Tibial nerve (tissue), 4 donors: ENCODE data around the gene ZFP1. TPM values are rescaled to one million over a fixed set of nuclear protein-coding genes. Genes with fewer than 3 reads are reported as not detected.

Source experiments
- DNase-seq, 2 donors: peaks; one replicate each; pipeline ENCODE4 v3.0.0-alpha.2; 2019; ENCODE audit warnings: low spot score in 2 of 2
- H3K27ac ChIP-seq, 4 donors: fragments of 200-600 bp; sonication (generic) in 3 of 4; one replicate each; pipeline ENCODE4 v1.5.1; 2017 to 2019; ENCODE audit warnings: mild to moderate bottlenecking in 1 of 4
- H3K27me3 ChIP-seq, 2 donors: fragments of 200-600 bp; sonication (generic) in 1 of 2; one replicate each; pipeline versions ENCODE4 v1.5.1 to v1.6.0; 2017 to 2019
- H3K36me3 ChIP-seq, 3 donors: fragments of 200-600 bp; sonication (generic); one replicate each; pipeline ENCODE4 v1.5.1; 2018 to 2019
- H3K4me1 ChIP-seq, 4 donors: fragments of 200-600 bp; sonication (generic) in 3 of 4; one replicate each; pipeline ENCODE4 v1.5.1; 2017 to 2019
- H3K4me3 ChIP-seq, 4 donors: fragments of 200-600 bp; sonication (generic) in 3 of 4; one replicate each; pipeline ENCODE4 v1.5.1; 2017 to 2019; ENCODE audit warnings: mild to moderate bottlenecking in 1 of 4, moderate library complexity in 1 of 4
- H3K9me3 ChIP-seq, 4 donors: fragments of 200-600 bp; sonication (generic) in 3 of 4; one replicate each; pipeline ENCODE4 v1.5.1; 2017 to 2019
- CTCF ChIP-seq, 5 experiments: fragments of 200-600 bp in 3 of 5; fragments of 450-650 bp in 2 of 5; sonication (generic) in 3 of 5; IDR thresholded peaks; one replicate each; pipeline ENCODE4 v1.5.1; 2016 to 2019; ENCODE audit warnings: antibody characterized with exemption in 5 of 5, mild to moderate bottlenecking in 3 of 5, moderate library complexity in 2 of 5
- EP300 ChIP-seq, 2 donors: sonication (generic); formaldehyde crosslinking; IDR thresholded peaks; one replicate each; pipeline ENCODE4 v1.6.1; 2017; ENCODE audit warnings: antibody characterized with exemption in 2 of 2, mild to moderate bottlenecking in 1 of 2
- POLR2A ChIP-seq, 2 donors: fragments of 450-650 bp; IDR thresholded peaks; one replicate each; pipeline ENCODE4 v1.6.1; 2017; ENCODE audit warnings: antibody characterized with exemption in 2 of 2, mild to moderate bottlenecking in 2 of 2, moderate library complexity in 2 of 2
- WGBS, 2 donors: methylation state at CpG; one replicate each; pipeline ENCODE4 v1.1.5; 2018; 5-methylcytosine and 5-hydroxymethylcytosine counted together
- total RNA-seq, 4 donors: library from RNA; depleted of rRNA; stranded (reverse); fragments of >200 nt; gene quantifications; one replicate each; pipeline ENCODE4 v1.1.0, GENCODE V29; 2016

The ZFP1 gene
- total RNA-seq, 4 donors from 2014 or later, result 6.3 to 12.6 (median 9.5) TPM

- no peaks in the 10 kb centered on the region for H3K36me3 ChIP-seq
- H3K4me1 ChIP-seq, result peaks cover 0 to 8% (median 0%) of the 10 kb centered on the region in 4 donors
- H3K27ac ChIP-seq, result no peak overlapping the region
- 80 to 84% methylated on average over 7 of the region's 7 CpGs for WGBS, 2 donors
- no peaks in the 10 kb centered on the region for H3K9me3 ChIP-seq
- TF ChIP-seq CTCF (IDR thresholded peaks at IDR 0.05) (no peak), EP300 (IDR thresholded peaks at IDR 0.05) (no peak), POLR2A (IDR thresholded peaks at IDR 0.05) (no peak)
- no peaks in the 10 kb centered on the region for H3K27me3 ChIP-seq
- DNase-seq, result no peak
- no peak overlapping the region for H3K4me3 ChIP-seq
Observed at GRCh38 chr16:75216576-75216975, 68.3 kb downstream of the ZFP1 start.

GRCh38 chr16:75217389-75217851, 69.1 kb downstream of the ZFP1 start:
- Histone ChIP-seq H3K27ac (no peak overlapping the region), H3K27me3 (no peaks in the 10 kb centered on the region)
- 87 to 93% methylated on average over 11 of the region's 11 CpGs for whole genome bisulfite sequencing, 2 donors

DNA sequence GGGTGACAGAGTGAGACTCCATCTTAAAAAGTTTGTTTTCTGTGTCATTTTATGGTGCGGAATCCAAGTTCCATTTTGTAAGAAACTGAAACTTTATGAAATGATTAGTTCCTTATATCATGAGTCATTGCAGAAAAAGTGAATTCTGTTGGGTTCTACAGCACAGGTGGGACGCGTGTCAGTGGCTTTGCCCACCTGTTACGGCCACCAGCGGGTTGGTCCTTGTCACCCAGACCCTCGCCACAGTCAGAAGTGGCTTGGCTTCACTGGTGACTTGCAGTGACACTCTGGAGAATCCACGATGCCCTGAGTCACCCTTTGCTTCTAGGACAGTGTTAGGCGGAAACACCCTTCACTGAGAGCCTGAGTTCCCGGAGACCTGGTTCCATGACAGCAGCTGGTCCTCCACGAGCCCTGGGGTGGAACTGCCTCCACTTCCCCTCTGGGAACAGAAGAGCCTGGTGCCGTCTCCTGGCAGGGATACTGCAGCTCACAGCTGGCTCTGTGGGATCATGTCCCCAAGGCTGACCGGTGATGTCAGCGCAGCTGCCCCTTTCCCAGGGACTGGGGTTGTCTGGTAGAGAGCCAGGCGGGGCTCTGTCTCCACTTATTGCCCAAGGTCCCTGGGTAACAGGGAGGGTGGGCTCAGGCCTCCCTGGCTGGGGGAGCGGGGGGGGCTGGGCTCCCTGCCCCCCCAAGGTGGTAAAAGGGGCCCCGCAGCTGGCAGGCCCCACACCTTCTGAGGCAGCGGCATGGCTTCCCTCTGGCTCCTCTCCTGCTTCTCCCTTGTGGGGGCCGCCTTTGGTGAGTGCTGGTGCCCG, 70.1 kb downstream of the ZFP1 start, which contains the start of gene CTRB1:
Gene CTRB1 (plus strand): TSS at position 733 of the 821 bp plus-strand sequence. CDS start 20 bp downstream, at position 753.
- Histone ChIP-seq H3K27ac (no peak within 1 kb of the TSS), H3K4me3 (no peak within 1 kb of the TSS), H3K27me3 (no peaks in the 10 kb centered on the region), H3K4me1 (peaks cover 0 to 8% (median 0%) of the 10 kb centered on the region in 4 donors), H3K9me3 (no peaks in the 10 kb centered on the region), H3K36me3 (no peaks in the 10 kb centered on the region)
- no peak for DNase-seq
- 77 to 81% methylated on average over 14 of the region's 19 CpGs for whole genome bisulfite sequencing, 2 donors
- TF ChIP-seq EP300 (IDR thresholded peaks at IDR 0.05) (no peak), POLR2A (IDR thresholded peaks at IDR 0.05) (no peak), CTCF (IDR thresholded peaks at IDR 0.05) (no peak)

More at GRCh38 chr16:75217389-75217851, 69.1 kb downstream of the ZFP1 start:
- no peak for DNase-seq
- Histone ChIP-seq H3K9me3 (no peaks in the 10 kb centered on the region), H3K36me3 (no peaks in the 10 kb centered on the region), H3K4me3 (no peak overlapping the region), H3K4me1 (peaks cover 0 to 8% (median 0%) of the 10 kb centered on the region in 4 donors)
- TF ChIP-seq CTCF (IDR thresholded peaks at IDR 0.05), result no peak
- no peak for TF ChIP-seq EP300 (IDR thresholded peaks at IDR 0.05)
- no peak for TF ChIP-seq POLR2A (IDR thresholded peaks at IDR 0.05)

DNA sequence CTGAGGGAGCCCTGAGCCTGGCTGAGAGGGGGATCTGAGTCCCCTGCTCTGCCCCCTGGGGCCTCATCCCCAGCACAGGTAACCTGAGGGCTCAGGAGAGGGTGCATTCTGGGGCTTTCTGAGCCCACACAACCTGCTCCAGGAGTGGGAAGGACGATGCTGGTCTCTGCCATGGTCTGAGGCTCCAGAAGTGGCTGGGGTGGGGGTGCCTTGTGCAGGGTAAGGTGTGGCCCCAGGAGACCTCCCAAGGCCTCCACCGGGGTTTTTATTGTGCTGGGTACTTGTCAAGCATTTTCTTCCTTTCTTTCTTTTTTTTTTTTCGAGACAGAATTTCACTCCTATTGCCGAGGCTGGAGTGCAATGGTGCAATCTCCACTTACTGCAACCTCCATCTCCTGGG, 70.8 kb downstream of the ZFP1 start:
- Histone ChIP-seq H3K36me3 (no peaks in the 10 kb centered on the region), H3K27me3 (peaks cover 0 to under 1% of the 10 kb centered on the region in 2 donors), H3K4me3 (no peak overlapping the region), H3K27ac (no peak overlapping the region), H3K4me1 (peaks cover 0 to 8% (median 0%) of the 10 kb centered on the region in 4 donors), H3K9me3 (no peaks in the 10 kb centered on the region)
- no peak for DNase-seq
- TF ChIP-seq CTCF (IDR thresholded peaks at IDR 0.05) (no peak), EP300 (IDR thresholded peaks at IDR 0.05) (no peak), POLR2A (IDR thresholded peaks at IDR 0.05) (no peak)
- WGBS, 2 donors, result 56 to 75% methylated on average over 4 of the region's 4 CpGs

DNA sequence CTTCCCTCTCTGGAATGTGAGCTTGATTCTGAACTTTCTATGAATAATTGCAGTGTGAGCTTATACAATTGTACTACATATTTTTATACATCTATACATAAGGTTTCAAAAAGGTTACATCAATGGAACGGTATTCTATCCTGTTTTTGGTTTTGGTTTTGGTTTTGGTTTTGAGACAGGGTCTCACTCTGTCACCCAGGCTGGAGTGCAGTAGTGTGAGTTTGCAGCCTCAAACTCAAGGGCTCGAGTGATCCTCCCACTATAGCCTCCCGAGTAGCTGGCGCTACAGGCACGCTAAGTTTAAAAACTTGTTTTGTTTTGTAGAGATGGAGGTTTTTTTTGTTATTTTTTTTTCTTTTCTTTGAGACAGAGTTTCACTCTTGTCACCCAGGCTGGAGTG, 71.5 kb downstream of the ZFP1 start:
- H3K27ac ChIP-seq, result no peak overlapping the region
- DNase-seq, result no peak
- WGBS, 2 donors, result 42 to 50% methylated on average over 5 of the region's 5 CpGs
- TF ChIP-seq CTCF (IDR thresholded peaks at IDR 0.05) (no peak), EP300 (IDR thresholded peaks at IDR 0.05) (no peak), POLR2A (IDR thresholded peaks at IDR 0.05) (no peak)
- peaks cover 0 to 8% of the 10 kb centered on the region in 2 donors for H3K27me3 ChIP-seq
- peaks cover 0 to 8% (median 0%) of the 10 kb centered on the region in 4 donors for H3K4me1 ChIP-seq
- no peaks in the 10 kb centered on the region for H3K36me3 ChIP-seq
- no peak overlapping the region for H3K4me3 ChIP-seq
- no peaks in the 10 kb centered on the region for H3K9me3 ChIP-seq
